ENCODE results near the gene ZNF223. TPM values are rescaled to one million over a fixed set of nuclear protein-coding genes. Genes with fewer than 3 reads are reported as not detected.

The ZNF223 gene
- total and polyA plus RNA-seq, 2 experiments from 2014 or later: 5.1 to 7.6 TPM

DNA sequence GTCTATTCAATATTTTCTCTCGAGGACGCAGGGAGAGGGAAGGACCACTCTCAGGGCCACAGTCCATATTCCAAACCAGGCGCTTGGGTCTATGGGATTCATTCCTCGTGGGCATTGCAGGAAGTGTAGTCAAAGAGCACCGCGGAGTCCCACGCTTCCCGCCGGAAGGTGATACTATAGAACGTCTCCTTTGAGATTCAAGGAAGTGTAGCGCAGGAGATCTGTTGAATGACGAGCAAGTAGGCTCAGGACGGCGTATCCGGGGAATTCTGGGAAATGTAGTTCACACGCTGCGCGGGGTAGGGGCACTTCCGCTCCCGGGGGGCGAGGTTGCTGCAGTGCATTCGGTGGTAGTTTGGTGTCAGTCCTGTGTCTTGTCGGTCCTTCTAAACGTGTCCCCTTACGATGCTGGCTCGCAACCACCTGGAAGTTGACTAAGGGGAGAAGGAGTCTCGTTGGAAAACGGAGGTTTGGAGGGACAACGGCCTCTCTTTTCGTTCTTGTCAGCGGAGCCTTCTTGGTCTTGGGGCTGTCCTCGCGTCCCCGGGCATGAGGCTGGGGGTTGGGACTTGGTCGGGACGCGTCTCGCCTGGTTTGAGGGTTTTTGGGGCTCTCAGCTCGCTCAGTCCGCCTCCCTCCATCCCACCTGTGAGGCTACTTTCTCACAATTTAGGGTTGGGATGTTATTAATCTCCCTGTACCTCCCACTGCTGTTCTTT lies 20.1 kb downstream of the ZNF223 start, which contains the start of gene ZNF284:
TSS of gene ZNF284 (plus strand) at position 336 of the 719 bp plus-strand sequence. CDS start 4,231 bp downstream, outside the sequence.
- TF ChIP-seq, protein P1, sequence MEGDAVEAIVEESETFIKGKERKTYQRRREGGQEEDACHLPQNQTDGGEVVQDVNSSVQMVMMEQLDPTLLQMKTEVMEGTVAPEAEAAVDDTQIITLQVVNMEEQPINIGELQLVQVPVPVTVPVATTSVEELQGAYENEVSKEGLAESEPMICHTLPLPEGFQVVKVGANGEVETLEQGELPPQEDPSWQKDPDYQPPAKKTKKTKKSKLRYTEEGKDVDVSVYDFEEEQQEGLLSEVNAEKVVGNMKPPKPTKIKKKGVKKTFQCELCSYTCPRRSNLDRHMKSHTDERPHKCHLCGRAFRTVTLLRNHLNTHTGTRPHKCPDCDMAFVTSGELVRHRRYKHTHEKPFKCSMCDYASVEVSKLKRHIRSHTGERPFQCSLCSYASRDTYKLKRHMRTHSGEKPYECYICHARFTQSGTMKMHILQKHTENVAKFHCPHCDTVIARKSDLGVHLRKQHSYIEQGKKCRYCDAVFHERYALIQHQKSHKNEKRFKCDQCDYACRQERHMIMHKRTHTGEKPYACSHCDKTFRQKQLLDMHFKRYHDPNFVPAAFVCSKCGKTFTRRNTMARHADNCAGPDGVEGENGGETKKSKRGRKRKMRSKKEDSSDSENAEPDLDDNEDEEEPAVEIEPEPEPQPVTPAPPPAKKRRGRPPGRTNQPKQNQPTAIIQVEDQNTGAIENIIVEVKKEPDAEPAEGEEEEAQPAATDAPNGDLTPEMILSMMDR (IDR thresholded peaks at IDR 0.05; ENCODE audit: low read depth, low read length): no peak
- H3K36me3 ChIP-seq: peaks cover 5% of the 10 kb centered on the region
- peaks cover 5% of the 10 kb centered on the region for H3K4me1 ChIP-seq (ENCODE audit: low read depth)
- H3K4me3 ChIP-seq: peak within 1 kb of the TSS; percentile 67
- H3K9me3 ChIP-seq (ENCODE audit: low read depth): no peaks in the 10 kb centered on the region
- peak; percentile 87 to 93 for DNase-seq (ENCODE audit: low read depth in 1 of 2, low spot score in 1 of 2)
- H3K27ac ChIP-seq: no peak within 1 kb of the TSS
- H3K27me3 ChIP-seq: no peaks in the 10 kb centered on the region

DNA sequence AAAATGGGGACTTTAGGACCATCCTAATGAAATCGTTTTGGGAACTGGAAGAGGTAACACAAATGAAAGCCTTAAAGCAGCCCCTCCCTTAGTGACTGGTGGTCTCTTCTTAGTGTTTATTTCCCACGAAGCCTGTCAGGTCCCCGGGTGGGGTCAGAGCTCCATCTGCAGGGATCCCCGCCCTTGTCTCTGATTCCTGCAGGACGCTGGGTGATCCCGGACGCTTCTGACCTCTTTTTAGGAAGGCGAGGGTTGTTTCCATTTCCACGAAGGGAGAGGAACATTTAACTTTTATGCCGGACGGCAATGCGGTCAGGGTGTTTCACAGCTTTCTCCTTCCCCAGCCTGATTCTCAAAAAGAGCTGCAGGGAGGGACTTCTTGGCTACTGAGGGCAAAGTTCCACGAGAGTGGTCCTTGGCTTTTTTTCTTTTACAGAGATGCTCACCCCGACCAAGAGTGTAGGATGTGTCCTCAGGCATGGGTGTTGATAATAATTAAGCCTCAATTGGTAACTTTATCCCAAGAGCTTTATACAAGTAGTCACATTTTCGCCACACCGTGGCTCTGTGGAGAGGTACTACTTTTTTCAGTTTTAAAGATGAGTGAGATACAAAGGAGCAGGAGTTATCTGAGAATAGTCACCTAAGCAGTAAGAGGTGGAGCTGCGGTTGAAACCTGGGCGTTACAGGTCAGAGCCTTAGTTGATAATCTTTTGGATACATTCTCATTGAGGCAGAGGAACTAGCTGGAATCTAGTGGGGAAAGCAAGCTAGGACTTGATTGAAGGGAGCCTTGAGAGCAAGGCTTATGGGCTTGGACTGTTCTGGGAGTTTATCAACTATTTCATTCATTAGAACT lies 20.9 kb downstream of the ZNF223 start:
- TF ChIP-seq, protein P1 (IDR thresholded peaks at IDR 0.05; ENCODE audit: low read depth, low read length): no peak
- Histone ChIP-seq H3K27ac (no peak overlapping the region), H3K4me3 (peak overlapping the region; percentile 67), H3K9me3 (ENCODE audit: low read depth) (no peaks in the 10 kb centered on the region), H3K4me1 (ENCODE audit: low read depth) (peaks cover 5% of the 10 kb centered on the region), H3K27me3 (no peaks in the 10 kb centered on the region), H3K36me3 (peaks cover under 1% of the 10 kb centered on the region)
- peak in 1 of 2 donors; percentile 6 for DNase-seq (ENCODE audit: low read depth in 1 of 2, low spot score in 1 of 2)

DNA sequence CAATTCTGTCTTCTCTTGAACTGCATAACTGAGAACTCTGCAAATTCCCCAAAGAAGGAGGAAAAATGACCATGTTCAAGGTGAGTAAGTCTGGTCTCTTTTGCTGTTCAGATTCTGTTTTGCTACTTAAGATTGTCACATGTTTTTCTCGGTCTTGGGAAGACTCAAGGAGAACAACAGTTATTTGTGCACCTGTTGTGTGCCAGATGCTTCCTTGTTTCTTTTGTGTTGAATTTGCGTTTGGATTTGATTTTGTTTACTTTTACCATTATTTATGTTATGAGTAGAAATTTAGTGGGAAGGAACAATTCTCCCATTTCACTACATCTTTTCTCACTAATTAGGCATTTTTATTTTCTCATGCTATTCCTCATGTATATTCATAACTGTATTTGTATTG lies 24.5 kb downstream of the ZNF223 start:
- Histone ChIP-seq H3K36me3 (peaks cover 4% of the 10 kb centered on the region), H3K27me3 (no peaks in the 10 kb centered on the region), H3K4me1 (ENCODE audit: low read depth) (peaks cover 5% of the 10 kb centered on the region), H3K9me3 (ENCODE audit: low read depth) (no peaks in the 10 kb centered on the region), H3K4me3 (no peak overlapping the region), H3K27ac (no peak overlapping the region)
- no peak for DNase-seq (ENCODE audit: low read depth in 1 of 2, low spot score in 1 of 2)
- TF ChIP-seq, protein P1 (IDR thresholded peaks at IDR 0.05; ENCODE audit: low read depth, low read length): no peak

DNA sequence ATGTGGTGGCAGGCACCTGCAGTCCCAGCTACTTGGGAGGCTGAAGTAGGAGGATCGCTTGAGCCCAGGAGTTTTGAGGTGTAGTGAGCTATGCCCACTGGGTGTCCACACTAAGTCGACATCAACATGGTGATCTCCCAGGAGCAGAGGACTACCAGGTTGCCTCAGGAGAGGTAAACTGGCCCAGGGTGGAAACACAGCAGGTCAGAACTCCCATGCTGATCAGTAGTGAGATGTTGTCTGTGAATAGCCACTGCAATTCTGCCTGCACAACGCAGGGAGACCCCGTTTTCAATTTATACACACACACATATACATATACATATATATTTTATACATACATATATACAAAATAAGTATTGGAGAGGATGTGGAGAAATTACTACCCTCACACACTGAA lies 40.3 kb downstream of the ZNF223 start:
- H3K9me3 ChIP-seq (ENCODE audit: low read depth): no peaks in the 10 kb centered on the region
- DNase-seq (ENCODE audit: low read depth in 1 of 2, low spot score in 1 of 2): no peak
- H3K4me3 ChIP-seq: no peak overlapping the region
- TF ChIP-seq, protein P1 (IDR thresholded peaks at IDR 0.05; ENCODE audit: low read depth, low read length): no peak
- H3K4me1 ChIP-seq (ENCODE audit: low read depth): no peaks in the 10 kb centered on the region
- no peak overlapping the region for H3K27ac ChIP-seq
- H3K36me3 ChIP-seq: no peaks in the 10 kb centered on the region
- H3K27me3 ChIP-seq: no peaks in the 10 kb centered on the region

DNA sequence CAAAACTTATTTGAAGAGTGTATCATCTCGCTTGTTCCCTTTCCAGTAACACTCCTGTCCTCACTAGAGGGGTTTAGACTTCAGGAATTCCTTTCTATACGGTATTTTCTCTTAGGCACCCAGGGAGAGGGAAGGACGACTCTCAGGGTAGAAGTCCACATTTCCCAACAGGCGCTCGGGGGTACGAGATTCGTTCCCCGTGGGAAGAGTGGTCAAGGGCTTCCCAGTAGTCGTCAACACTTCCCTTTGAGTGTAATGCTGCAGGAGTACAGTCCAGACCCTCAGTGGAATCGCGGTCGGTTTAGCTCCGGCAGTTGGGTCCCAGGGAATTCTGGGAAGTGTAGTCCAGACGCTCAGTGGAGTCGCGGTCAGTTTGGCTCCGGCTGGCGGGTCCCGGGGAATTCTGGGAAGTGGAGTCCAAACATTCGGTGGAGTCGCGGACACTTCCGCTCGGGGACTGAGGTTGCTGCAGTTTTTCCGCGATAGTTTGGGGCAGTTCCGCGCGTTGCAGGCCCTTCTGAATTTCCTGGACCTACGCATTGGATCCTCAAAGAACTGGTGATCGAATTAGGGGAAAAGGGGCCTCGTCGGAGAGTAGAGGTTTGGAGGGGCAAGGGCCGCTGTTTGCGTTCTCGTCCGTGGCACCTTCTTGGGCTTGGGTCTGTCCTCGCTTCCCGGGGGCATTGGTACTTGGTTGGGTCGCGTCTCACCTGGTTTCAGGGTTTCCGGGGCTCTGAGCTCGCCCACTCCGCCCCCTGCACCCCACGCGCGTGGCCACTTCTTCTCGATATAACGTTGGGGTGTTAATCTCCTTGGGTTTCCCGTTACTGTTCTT lies 42.3 kb downstream of the ZNF223 start, which contains the start of gene ZNF224:
TSS of gene ZNF224 (plus strand) at position 431 of the 835 bp plus-strand sequence. CDS start 3,513 bp downstream, outside the sequence.
- peak within 1 kb of the TSS; percentile 77 for H3K27ac ChIP-seq

More for the DNA sequence above, 42.3 kb downstream of the ZNF223 start, which contains the start of gene ZNF224:
- no peaks in the 10 kb centered on the region for H3K36me3 ChIP-seq
- H3K4me1 ChIP-seq (ENCODE audit: low read depth): no peaks in the 10 kb centered on the region
- H3K4me3 ChIP-seq: peak within 1 kb of the TSS; percentile 69
- no peaks in the 10 kb centered on the region for H3K9me3 ChIP-seq (ENCODE audit: low read depth)
- TF ChIP-seq, protein P1 (IDR thresholded peaks at IDR 0.05; ENCODE audit: low read depth, low read length): no peak
- peak; percentile 94 to 96 for DNase-seq (ENCODE audit: low read depth in 1 of 2, low spot score in 1 of 2)
- H3K27me3 ChIP-seq: no peaks in the 10 kb centered on the region
